HG02588 (cell line): ENCODE measurements around the gene MTMR12.
"Not testable (repeated sequence)": the region's sequence is repeated elsewhere in the genome, so short reads cannot be mapped to it uniquely, and the experiment has no call there.

Source experiments
- ATAC-seq: cut with Tn5 transposase; IDR thresholded peaks from one replicate; pipeline ENCODE4 v1.9.1; 2021; ENCODE audit warnings: mild to moderate bottlenecking, moderate library complexity; ENCODE audit not compliant: unreplicated experiment

MTMR12 gene

DNA sequence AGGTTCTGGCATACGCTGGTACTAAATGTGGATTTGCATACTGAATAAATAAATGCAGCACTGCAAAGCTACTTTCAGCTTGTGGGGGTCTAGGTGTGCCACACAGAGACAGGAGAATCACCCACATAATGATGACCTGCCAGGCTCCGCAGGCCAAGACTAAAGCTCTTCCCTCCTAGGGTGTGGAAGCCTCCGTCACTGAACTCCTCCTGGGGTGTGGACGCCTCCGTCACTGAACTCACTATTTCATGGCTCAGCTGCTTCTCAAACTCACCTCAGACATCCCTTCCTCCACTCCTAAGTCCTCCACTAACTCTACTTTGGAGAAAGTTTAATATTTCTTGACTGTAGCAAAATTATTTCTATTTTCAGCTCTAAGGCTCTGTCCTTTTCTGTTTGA is 73.4 kb downstream of the MTMR12 start:
- no peak for ATAC-seq

DNA sequence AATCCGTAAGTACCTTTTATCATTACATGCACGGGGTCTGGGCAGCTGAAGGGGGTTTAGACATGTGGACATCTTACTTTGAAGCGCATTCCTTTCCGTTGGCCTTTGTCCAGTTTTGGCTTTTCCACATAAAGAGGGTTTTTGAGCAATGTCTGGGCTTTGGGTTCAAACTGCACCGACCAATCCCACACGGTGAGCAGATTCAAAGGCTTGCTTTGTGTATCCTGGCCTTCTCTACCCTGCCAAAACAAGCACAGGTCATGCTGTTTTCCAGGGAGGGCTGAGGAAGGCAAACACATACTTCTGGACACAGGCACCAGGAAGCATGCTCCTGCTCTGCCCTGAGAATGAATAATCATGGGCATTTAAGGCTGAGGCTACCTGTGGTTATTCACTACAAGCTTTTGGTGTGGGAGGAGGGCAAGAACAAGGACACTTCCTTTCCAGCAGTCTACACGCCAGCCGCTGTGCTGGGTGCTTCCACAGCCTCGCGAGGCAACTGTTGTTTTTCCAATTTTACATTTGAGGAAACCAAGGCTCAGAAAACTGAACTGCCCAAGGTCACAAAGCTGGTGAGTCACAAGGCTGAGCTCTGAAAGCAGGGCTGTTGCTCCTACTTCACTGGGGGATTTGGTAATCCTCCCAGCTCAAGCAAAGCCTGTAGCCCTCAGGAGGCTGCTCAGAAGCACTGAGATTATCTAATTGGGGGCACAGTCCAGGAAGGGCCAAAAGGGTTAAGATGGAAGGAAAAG is 78.9 kb downstream of the MTMR12 start:
- ATAC-seq, result no peak

DNA sequence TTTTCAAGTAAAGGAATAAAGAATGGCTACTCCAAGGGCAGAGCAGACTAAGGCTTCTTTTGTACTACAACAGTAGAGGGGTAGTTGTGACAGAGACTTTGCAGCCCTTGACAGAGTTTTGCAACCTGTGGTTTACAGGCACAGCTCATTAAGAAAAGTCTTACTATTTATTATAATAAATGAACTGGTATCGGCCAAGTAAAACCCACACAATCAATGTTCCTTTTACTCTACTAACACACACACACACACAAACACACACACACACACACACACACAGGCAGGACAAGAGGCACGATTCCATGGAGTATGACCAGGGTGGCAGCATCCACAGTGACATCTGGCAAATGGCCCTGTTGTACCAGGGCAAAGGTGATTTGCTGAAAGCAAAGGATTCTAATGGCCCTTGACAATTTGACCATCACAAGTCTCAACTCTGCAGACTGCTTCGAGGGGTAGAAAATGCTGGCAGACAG is 79.5 kb downstream of the MTMR12 start:
- ATAC-seq, result no peak

DNA sequence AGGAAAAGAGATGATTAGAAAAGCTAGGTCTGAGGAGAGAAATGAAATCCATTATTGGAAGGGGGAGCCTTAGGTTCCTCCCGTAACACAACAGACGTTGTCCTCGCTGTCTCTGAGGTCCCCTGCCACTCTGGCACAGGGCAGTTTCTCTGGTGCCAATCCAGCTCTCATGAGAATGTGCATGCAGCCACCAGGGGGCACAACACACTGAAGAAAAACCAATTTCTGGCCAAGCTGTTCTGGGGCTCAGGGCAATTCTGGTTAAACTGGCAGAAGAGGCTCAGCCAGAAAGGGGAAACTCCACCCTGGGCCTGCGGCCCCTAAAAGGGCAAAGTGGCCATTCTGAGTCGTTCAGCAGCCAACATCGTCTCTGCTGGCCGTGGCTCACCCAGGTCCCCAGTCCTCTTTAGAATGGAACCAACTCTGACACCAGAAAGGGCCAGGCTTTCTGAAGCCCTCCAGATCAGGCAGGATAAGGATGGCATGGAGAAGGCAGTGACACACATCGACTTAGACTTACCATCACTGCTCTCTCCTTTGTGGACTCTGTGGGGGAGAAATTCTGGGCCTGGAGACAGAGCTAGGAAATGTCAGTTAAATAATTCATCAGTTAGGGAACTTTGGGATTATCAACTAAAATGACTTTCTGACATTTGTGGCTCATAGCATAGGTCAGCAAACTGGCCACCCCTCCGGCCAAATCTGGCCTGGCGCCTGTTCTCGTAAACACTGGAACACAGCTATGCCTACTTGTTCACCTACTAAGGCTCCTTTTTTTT is 80.1 kb downstream of the MTMR12 start:
- peak; percentile 80 for ATAC-seq

DNA sequence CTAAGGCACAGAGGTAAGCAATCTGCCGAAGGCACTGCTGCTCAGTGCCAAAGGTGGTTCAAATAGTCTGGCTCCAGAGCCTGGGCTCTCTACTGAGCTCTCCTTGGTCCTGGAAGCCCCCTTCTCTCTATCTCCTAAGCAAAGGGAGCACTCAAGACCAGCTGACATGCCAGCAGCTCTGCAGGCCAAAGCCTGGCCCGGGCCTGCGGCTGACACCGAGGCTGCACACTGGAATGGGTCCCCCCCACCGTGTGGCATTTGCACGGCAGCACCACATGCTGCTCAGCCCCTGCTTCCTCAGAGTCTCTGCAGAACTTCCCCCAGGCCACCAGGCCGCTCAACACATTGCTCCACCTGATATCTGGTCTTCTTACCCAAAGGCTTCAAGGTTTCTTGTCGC is 80.8 kb downstream of the MTMR12 start:
- ATAC-seq, result no peak

DNA sequence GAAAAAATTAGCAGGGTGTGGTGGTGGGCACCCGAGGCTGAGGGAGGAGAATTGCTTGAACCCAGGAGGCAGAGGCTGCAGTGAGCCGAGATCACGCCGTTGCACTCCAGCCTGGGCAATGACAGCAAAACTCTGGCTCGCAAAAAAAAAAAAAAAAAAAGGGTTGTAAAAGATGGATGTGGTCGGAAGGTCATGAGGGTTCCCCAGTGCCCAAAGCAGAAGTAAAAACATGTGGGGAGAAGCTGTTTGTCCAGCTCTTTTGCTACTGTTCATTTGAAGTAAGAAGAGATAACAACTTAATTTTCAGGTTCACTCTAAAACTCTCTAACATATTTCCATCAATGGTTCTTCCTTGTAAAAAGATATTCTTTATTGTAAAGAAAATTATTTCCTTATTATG is 81.5 kb downstream of the MTMR12 start:
- ATAC-seq, result no peak

DNA sequence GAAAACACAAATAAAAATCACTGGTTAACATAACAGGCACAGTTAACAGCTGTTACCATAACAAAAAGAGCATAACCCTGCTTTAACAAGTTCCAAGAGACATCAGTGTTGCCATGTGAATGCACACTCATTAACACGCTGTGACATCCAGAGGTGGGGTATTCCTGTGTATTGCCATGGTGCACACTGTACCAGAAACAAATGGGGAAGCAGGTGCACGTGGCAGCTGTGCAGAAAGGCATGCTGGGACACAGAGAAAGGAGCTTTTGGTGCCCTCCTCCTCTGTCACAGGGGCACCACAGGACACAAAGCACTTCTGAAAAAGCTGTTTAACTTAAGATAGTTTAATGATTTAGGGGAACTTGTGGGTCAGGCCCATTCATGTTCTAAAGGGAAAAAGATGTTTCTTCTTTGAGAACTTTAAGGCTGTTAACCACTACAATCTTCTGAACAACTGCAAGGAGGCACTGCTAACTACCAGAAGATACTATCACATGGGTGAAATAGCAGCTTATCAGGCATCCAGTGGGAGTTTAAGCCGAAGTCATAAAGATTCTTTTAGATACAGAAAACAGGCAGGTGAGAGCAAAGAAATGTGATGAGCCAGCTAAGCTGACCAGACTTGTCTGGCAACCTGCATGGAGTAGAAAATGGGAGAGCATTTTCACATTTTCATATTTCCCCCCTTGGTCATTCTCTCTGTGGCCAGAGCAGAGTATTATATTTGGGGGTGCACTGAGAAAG is 82.2 kb downstream of the MTMR12 start:
- ATAC-seq, result no peak

DNA sequence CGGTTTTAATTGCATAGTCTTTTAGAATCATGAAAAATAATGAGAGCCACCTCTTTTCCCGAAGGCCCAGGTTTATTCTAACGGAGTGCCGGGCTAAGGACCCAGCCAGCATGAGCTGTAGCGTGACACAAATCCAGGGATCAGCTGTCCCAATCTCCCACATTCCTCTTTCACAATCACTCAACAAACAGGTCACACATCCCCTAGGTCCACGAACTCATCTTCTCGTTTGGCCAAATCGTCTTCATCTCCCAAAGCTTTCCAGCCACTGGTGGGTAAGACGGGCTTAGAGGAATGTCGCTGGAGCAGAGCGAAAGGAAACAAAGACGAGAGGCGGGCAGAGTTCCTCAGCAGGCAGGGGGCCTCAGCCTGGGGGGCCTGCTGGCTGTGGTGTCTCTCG is 83.2 kb downstream of the MTMR12 start:
- ATAC-seq, result no peak

DNA sequence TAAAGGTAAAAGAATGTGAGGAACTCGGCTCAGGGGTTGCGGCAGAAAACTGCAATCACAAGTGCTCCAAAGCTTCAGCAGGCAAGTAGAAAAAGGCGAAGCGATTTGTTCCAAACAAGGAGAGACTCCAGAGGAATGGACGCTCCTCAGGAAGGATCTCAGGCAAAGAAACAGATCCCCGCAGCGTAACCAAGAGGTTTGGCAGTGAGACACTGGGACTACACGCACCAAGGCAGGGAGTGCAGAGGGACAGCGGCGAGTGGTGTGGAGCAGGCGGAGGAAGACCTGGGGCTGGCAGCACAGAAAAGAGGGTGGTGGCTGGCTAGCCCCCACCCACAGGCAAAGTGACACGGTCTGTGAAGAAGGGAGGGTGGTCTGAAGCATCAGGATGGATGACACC is 83.9 kb downstream of the MTMR12 start:
- no peak for ATAC-seq

DNA sequence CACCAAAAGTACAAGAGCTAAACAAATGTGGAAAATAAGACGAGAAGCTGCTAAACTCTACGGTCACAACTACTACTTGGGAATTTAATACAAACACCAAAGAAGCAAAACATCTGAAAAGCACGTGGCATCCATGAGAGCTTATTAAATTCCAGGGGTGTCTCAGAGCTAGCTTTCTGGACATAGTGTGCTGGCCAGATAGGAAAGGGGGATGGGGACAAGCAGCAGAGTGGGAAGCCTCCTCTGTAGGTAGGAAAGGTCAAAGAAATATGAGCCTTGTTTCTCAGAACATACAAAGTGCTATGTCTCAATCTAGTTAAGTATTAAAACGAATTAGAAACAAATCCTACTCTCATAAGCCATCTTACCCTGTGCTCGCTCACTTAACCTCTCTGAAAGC is 87.3 kb downstream of the MTMR12 start:
- ATAC-seq, result no peak

DNA sequence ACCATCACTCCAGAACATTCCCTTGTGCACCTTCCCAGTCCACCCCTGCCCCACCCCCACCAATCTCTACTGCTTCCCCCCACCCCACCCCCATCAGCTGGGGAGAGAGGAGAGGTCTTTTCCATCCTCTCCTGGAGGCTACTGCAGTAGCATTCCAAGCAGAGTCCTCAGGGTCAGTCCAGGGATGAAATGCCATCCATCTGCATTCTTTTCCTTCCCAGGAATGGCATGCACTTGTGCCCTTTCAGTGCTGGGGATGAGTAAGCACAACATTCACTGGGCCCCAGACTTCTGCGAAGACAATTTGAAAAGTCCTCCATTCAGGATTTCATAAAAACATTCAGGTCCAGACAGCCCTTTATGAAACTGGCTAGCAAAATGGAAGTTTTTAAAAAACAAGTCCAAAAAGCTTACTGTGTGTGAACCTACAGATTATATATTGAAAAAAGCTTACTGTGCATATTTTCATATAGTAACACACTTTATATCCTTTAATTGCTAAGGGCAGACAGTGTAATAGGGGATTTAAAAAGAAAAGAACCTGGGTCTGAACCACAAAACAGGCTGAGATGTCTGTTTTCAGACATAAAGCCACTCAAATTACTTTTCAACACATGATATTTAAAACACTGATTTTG is 88.6 kb downstream of the MTMR12 start:
- no peak for ATAC-seq

DNA sequence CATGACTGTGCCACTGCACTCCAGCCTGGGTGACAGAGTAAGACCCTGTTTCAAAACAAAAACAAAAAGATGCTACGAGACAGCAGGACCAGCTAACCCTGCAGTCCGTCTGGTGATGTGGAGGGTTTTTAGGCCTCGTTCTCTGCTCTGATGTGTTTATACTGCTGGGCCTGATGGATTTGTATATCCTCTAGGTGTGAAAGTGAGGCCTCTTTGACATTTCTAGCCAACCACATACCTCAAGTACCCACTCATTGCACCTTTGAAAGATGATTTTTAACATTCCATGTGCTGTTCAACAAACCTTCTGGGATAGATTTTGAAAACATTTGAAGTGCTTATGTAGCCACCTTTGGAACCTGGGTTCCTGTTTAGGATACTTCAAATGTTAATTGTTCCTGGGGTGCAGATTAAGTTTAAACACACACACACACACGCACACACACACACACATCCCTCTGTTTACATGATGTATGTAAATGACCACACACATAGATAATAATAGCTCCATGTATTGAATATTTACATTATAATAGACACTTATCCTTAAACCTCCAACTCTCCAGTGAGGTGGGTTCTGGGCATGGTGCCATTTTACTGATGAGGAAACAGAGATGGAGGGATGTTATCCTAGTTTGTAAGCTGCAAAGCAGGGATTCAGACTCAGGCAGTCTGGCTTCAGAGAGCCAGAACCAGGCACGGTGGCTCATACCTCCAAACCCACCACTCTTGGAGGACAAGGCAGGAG is 89.8 kb downstream of the MTMR12 start:
- ATAC-seq, result no peak

DNA sequence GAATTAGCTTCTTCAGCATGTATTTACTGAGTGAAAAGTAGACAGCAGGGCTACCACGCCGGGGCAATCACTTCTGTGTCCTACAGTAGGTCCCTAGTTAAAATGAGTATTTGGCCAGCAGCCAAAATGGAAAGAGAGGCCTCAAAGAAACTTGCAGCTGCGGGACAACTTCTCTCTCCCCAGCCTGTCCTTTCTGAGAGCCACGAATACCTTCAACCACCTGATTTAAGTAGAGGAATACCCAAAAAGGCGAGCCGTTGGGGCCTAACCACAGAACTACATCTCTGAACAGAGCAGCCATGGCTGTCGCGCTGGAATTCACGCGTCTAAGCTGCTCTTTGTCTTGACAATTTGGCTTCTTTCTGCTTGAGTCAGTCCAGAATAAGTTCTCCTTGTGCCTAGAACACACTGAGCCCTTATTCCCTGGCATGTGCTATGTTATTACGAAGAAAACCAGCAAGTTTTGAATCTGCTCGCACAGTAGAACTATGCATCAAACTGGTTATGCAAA is 94.8 kb downstream of the MTMR12 start:
- ATAC-seq, result no peak

DNA sequence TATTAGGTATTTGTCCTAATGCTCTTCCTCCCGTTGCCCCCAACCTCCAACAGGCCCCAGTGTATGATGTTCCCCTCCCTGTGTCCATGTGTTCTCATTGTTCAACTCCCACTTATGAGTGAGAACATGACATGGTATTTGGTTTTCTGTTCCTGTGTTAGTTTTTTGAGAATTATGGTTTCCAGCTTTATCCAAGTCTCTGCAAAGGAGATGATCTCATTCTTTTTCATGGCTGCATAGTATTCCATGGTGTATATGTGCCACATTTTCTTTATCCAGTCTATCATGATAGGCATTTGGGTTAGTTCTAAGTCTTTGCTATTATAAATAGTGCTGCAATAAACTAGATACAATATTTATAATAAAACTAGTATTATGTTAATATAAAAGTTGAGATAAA is 98.4 kb downstream of the MTMR12 start:
- ATAC-seq, result not testable (repeated sequence)

DNA sequence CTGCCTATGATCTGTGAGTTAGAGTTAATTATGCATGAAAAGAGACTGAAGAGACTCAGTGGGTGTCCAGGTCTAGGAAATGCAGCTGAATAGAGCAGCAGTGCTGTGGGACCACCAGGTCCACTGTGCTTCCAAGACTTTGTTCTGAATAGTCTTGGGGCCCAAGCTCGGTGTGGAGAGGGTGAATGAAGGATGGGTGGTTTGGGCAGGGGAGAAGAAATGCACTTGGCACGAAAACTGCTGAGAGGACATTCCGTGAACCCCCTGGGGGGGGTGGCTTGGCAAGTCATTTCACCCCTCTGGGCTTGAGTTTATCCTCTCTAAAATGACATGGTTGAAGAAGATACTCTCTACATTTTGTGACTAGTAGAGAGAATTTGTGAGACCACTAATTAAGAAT is 102.6 kb downstream of the MTMR12 start:
- no peak for ATAC-seq

DNA sequence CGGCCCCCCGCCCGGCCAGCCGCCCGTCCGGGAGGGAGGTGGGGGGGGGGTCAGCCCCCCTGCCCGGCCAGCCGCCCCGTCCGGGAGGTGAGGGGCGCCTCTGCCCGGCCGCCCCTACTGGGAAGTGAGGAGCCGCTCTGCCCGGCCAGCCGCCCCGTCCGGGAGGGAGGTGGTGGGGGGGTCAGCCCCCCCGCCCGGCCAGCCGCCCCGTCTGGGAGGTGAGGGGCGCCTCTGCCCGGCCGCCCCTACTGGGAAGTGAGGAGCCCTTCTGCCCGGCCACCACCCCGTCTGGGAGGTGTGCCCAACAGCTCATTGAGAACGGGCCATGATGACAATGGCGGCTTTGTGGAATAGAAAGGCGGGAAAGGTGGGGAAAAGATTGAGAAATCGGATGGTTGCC is 103.9 kb downstream of the MTMR12 start:
- ATAC-seq, result not testable (repeated sequence)

DNA sequence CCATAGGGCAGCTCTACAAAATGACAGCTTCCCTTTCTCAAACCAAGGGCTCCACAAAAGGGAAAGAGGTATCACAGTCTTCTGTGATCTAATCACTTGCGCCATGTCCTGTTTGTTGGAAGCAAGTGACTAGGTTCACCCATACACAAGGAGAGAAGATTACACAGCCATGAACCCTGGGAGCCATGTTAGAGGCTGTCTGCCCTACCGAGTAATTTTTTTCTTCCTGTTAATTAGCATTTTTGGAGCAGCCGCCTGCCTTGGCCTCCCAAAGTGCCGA is 105.4 kb downstream of the MTMR12 start:
- ATAC-seq, result no peak

DNA sequence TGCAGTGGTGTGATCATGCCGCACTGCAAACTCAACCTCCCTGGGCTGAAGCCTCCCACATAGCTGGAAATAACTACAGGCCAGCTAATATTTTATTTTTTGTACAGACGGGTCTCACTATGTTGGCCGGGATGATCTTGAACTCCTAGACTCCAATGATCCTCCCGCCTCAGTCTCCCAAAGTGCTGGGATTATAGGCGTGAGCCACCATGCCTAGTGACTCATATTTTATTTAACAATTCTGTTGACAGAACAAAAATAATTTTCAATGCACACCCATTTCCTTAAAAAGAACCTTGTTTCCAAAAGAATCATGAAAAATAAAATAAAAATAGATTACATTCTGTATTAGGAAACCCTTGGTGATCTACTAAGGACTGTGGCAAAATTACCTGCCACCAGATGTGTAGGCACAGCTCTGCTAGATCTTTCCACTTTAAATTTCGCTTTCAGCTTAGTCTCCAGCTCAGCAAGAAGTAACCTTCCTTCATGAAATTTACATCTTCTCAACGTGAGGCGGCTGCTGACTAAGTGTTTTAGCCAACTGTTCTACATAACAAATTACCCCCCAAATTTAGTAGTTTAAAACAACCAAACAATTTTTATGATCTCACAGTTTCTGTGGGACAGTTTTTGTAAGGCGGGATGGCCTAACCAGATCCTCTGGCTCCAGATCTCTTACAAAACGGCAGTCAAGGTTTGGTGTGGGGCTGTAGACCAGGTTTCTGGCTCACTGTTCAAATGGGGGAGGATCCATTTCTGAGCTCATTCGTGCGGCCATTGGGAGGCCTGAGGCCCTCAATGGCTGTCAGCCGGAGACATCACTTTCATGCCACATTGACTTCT is 106.0 kb downstream of the MTMR12 start:
- peak; percentile 43 for ATAC-seq

DNA sequence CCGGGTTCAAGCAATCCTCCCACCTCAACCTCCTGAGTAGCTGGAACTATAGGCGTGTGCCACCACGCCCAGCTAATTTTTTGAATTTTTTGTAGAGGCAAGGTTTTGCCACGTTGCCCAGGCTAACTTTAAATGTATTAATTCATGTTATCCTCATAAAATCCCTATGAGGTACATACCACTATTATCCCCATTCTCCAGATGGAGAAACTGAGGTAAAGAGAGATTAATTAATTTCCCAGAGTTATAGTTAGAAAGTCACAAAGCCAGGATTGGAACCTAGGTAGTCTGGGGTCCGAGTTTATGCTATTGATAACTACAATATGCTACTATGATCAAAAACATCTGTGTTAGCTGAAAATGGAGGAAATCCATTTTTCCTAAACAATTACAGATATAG is 106.7 kb downstream of the MTMR12 start:
- no peak for ATAC-seq

DNA sequence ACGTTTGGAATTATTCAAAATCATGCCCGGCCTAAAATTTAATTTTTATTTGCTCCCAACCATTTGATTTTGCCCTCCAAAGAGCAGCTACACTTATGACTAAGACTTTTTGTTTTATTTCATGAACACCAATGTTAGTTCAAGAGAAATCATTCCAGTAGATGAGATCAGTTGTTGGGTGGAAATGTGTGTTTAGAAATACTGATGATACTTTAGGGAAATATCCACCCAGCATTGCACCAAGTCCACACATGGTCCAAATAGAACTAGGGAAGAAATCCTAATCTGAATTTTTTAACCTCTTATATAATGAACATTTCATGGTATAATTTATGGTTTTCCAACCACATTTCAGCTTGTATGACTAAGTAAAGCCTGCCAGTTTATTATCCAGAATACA is 110.3 kb downstream of the MTMR12 start:
- no peak for ATAC-seq
